IMR-90 (cell line): ENCODE measurements around the gene KLHDC7B. TPM values are rescaled to one million over a fixed set of nuclear protein-coding genes. Genes with fewer than 3 reads are reported as not detected.

Source experiments
- ATAC-seq: fragments of 200-7000 bp; cut with Tn5 transposase; 2 replicates; pipeline ENCODE4 v1.9.1; 2020; ENCODE audit warnings: low read depth, mild to moderate bottlenecking, moderate library complexity
- BruUV-seq: library from RNA; stranded (reverse); fragments of 400-500 nt; replicated peaks from 2 replicates; lab custom pipeline; 2021; lab: Mats Ljungman, UMichigan
- CTCF ChIA-PET: fragments of 300-600 bp; formaldehyde crosslinking; extraction: SDS; loops from one replicate; lab custom pipeline; 2021; ENCODE audit warnings: antibody characterized with exemption; lab: Yijun Ruan, JAX
- POLR2A ChIA-PET: fragments of 300-600 bp; sonication (Branson Sonifier 250); formaldehyde crosslinking; loops from one replicate; lab custom pipeline; 2022; ENCODE audit warnings: antibody characterized with exemption; ENCODE audit not compliant: unreplicated experiment; lab: Charles Lee
- DNase-seq: peaks from one replicate; pipeline ENCODE4 v3.0.0; 2013
- H2AFZ ChIP-seq: replicated peaks from 2 replicates; pipeline ENCODE3; 2013; ENCODE audit warnings: low read length, mild to moderate bottlenecking; ENCODE audit not compliant: poor library complexity
- H2AK5ac ChIP-seq: 2 replicates; pipeline ENCODE4 v1.6.1; 2013; ENCODE audit warnings: low read depth, low read length, inconsistent platforms
- H2AK9ac ChIP-seq: replicated peaks from 2 replicates; pipeline ENCODE3; 2013; ENCODE audit warnings: mild to moderate bottlenecking, low read depth, low read length, moderate library complexity; ENCODE audit not compliant: poor library complexity
- H2BK120ac ChIP-seq: 2 replicates; pipeline ENCODE4 v1.6.1; 2013; ENCODE audit warnings: low read depth, low read length, inconsistent platforms
- H2BK15ac ChIP-seq: 3 replicates; pipeline ENCODE4 v1.6.1; 2013; ENCODE audit warnings: low read depth, low read length, inconsistent platforms
- H2BK20ac ChIP-seq: 2 replicates; pipeline ENCODE4 v1.6.1; 2013; ENCODE audit warnings: low read depth, mild to moderate bottlenecking, inconsistent platforms, low read length, moderate library complexity
- H2BK5ac ChIP-seq: 2 replicates; pipeline ENCODE4 v1.6.1; 2013; ENCODE audit warnings: mild to moderate bottlenecking, low read depth, low read length, inconsistent platforms; ENCODE audit not compliant: poor library complexity, severe bottlenecking
- H3K14ac ChIP-seq: replicated peaks from 2 replicates; pipeline ENCODE4 v1.6.1; 2013; ENCODE audit warnings: low read depth, low read length, inconsistent platforms
- H3K18ac ChIP-seq: 2 replicates; pipeline ENCODE4 v1.6.1; 2013; ENCODE audit warnings: low read depth, low read length, control low read depth
- H3K23ac ChIP-seq: 2 replicates; pipeline ENCODE4 v1.6.1; 2013; ENCODE audit warnings: low read depth, low read length, inconsistent platforms
- H3K27ac ChIP-seq: 2 replicates; pipeline ENCODE4 v1.5.1; 2013; ENCODE audit warnings: mild to moderate bottlenecking, control low read depth, low read length; ENCODE audit not compliant: insufficient read depth
- H3K27me3 ChIP-seq: 2 replicates; pipeline ENCODE4 v1.6.1; 2013; ENCODE audit warnings: low read length; ENCODE audit not compliant: control insufficient read depth, insufficient read depth
- H3K36me3 ChIP-seq: 2 replicates; pipeline ENCODE4 v1.6.1; 2013; ENCODE audit warnings: low read length, mixed read lengths; ENCODE audit not compliant: control insufficient read depth, insufficient read depth
- H3K4ac ChIP-seq: 2 replicates; pipeline ENCODE4 v1.6.1; 2013; ENCODE audit warnings: low read depth, low read length, inconsistent platforms
- H3K4me1 ChIP-seq: 2 replicates; pipeline ENCODE4 v1.6.1; 2013; ENCODE audit warnings: low read length, mixed read lengths; ENCODE audit not compliant: control insufficient read depth, insufficient read depth
- H3K4me2 ChIP-seq: 2 replicates; pipeline ENCODE4 v1.6.1; 2013; ENCODE audit warnings: low read depth, mild to moderate bottlenecking, control low read depth, low read length, moderate library complexity
- H3K4me3 ChIP-seq: 2 replicates; pipeline ENCODE4 v1.5.1; 2013; ENCODE audit warnings: low read depth, mild to moderate bottlenecking, control low read depth, low read length, moderate library complexity; ENCODE audit not compliant: insufficient read depth
- H3K56ac ChIP-seq: 2 replicates; pipeline ENCODE4 v1.6.1; 2013; ENCODE audit warnings: low read length, inconsistent platforms; ENCODE audit not compliant: insufficient read depth; ENCODE audit errors: extremely low read depth
- H3K79me1 ChIP-seq, 2 experiments: 2 replicates each; pipeline ENCODE4 v1.6.1; 2013; ENCODE audit warnings: low read length in 2 of 2, inconsistent platforms in 1 of 2, low read depth in 1 of 2
- H3K9ac ChIP-seq: 2 replicates; pipeline ENCODE4 v1.6.1; 2013; ENCODE audit warnings: low read depth, low read length, control low read depth
- H3K9me1 ChIP-seq: 2 replicates; pipeline ENCODE4 v1.6.1; 2013; ENCODE audit warnings: low read length, inconsistent platforms; ENCODE audit not compliant: insufficient read depth
- H3K9me3 ChIP-seq: 2 replicates; pipeline ENCODE4 v1.6.1; 2013; ENCODE audit warnings: low read length; ENCODE audit not compliant: control insufficient read depth, insufficient read depth
- H4K20me1 ChIP-seq: 2 replicates; pipeline ENCODE4 v1.6.1; 2013; ENCODE audit warnings: low read length, inconsistent platforms; ENCODE audit not compliant: insufficient read depth
- H4K5ac ChIP-seq: 2 replicates; pipeline ENCODE4 v1.6.1; 2013; ENCODE audit warnings: mild to moderate bottlenecking, low read depth, low read length, control low read depth
- H4K8ac ChIP-seq, 2 experiments: 2 replicates each; pipeline ENCODE4 v1.6.1; 2013; ENCODE audit warnings: low read depth in 2 of 2, low read length in 2 of 2, control low read depth in 1 of 2, inconsistent platforms in 1 of 2
- H4K91ac ChIP-seq: 2 replicates; pipeline ENCODE4 v1.6.1; 2013; ENCODE audit warnings: low read depth, low read length, inconsistent platforms; ENCODE audit not compliant: insufficient read depth
- BHLHE40 ChIP-seq: fragments of 150-350 bp; IDR thresholded peaks from 2 replicates; pipeline ENCODE4 v1.6.1; 2016; ENCODE audit warnings: mild to moderate bottlenecking, low read depth, low read length
- CHD1 ChIP-seq: IDR thresholded peaks from 2 replicates; pipeline ENCODE4 v1.6.1; 2012; ENCODE audit warnings: low read depth, low read length, improper control_type of control experiment
- CTCF ChIP-seq: conservative IDR thresholded peaks from 2 replicates; pipeline ENCODE4 v1.5.1; 2012; ENCODE audit warnings: mild to moderate bottlenecking, low read depth, low read length, improper control_type of control experiment
- ELK1 ChIP-seq: fragments of 150-350 bp; IDR thresholded peaks from 2 replicates; pipeline ENCODE4 v1.6.1; 2016; ENCODE audit warnings: low read depth, mild to moderate bottlenecking, low read length, moderate library complexity, borderline replicate concordance
- MAZ ChIP-seq: IDR thresholded peaks from 2 replicates; pipeline ENCODE4 v1.6.1; 2012; ENCODE audit warnings: low read depth, mild to moderate bottlenecking, low read length, improper control_type of control experiment, moderate library complexity, borderline replicate concordance
- MXI1 ChIP-seq: IDR thresholded peaks from 2 replicates; pipeline ENCODE4 v1.6.1; 2012; ENCODE audit warnings: low read depth, mild to moderate bottlenecking, low read length, moderate library complexity, borderline replicate concordance
- NFE2L2 ChIP-seq: fragments of 150-350 bp; IDR thresholded peaks from 2 replicates; pipeline ENCODE4 v1.6.1; 2016; ENCODE audit warnings: low read depth, mild to moderate bottlenecking, low read length
- POLR2A ChIP-seq: IDR thresholded peaks from 2 replicates; pipeline ENCODE4 v1.6.1; 2012; ENCODE audit warnings: mild to moderate bottlenecking, low read depth, low read length
- RAD21 ChIP-seq: IDR thresholded peaks from 2 replicates; pipeline ENCODE4 v1.6.1; 2012; ENCODE audit warnings: low read length, improper control_type of control experiment
- USF2 ChIP-seq: fragments of 150-350 bp; IDR thresholded peaks from 2 replicates; pipeline ENCODE4 v1.6.1; 2017; ENCODE audit warnings: mild to moderate bottlenecking, antibody characterized with exemption, low read length, low read depth
- WGBS, 2 experiments: methylation state at CpG; one replicate each; pipeline versions ENCODE4 v1.1.5 to v1.1.7; 2013; ENCODE audit warnings: missing lambda C conversion rate in 2 of 2; ENCODE audit not compliant: insufficient read length in 1 of 2; ENCODE audit errors: extremely low coverage in 2 of 2; 5-methylcytosine and 5-hydroxymethylcytosine counted together
- dilution Hi-C: fragments of 300-500 bp; cut with HindIII; formaldehyde crosslinking; loops from one replicate; pipeline ENCODE4 v1.14.3; 2018; ENCODE audit warnings: low sequenced_read_pairs; ENCODE audit not compliant: unreplicated experiment
- in situ Hi-C: fragments of 300-500 bp; cut with MboI; formaldehyde crosslinking; loops from 3 replicates; pipeline ENCODE4 v1.14.3; 2019; ENCODE audit warnings: low sequenced_read_pairs, inconsistent platforms, mixed read lengths
- intact Hi-C: fragments of 100-400 bp; cut with micrococcal nuclease; formaldehyde crosslinking; loops from 2 replicates; pipeline ENCODE4 v1.10.0; 2022
- polyA plus RNA-seq, 3 experiments: library from polyadenylated mRNA; depleted of rRNA; stranded (reverse); fragments of >200 nt; gene quantifications; 2 replicates each; pipeline ENCODE4 v1.2.3, GENCODE V29; 2012; ENCODE audit warnings: low replicate concordance in 1 of 3
- total RNA-seq: library from RNA; depleted of rRNA; stranded (reverse); fragments of >200 nt; gene quantifications from 2 replicates; pipeline ENCODE4 v1.2.3, GENCODE V29; 2012

Gene KLHDC7B
- total and polyA plus RNA-seq, 2 of the 4 experiments (the other 2 are of a cell fraction), result 0.05 TPM; not detected in 1

- H2BK5ac ChIP-seq, result no peak overlapping the region
- H3K4me2 ChIP-seq, result no peak overlapping the region
- H4K91ac ChIP-seq, result no peak overlapping the region
- H4K5ac ChIP-seq, result no peak overlapping the region
- CTCF ChIA-PET, result interaction anchor here (1.3 kb wide), 1 partner anchor 12 kb away, joined by 4 read pairs; the partner anchor contains the start of gene SYCE3
- no peaks in the 10 kb centered on the region for H3K36me3 ChIP-seq
- H2AK5ac ChIP-seq, result no peak overlapping the region
- DNase-seq, result no peak
- H4K20me1 ChIP-seq, result no peaks in the 10 kb centered on the region
- H2BK20ac ChIP-seq, result no peak overlapping the region
- POLR2A ChIA-PET, result no interaction called here
- no peak overlapping the region for H3K9ac ChIP-seq
- H3K18ac ChIP-seq, result no peak overlapping the region
- no peaks in the 10 kb centered on the region for H3K9me1 ChIP-seq
- no peak overlapping the region for H3K23ac ChIP-seq
- dilution Hi-C loops (no loop called here), intact Hi-C loops (no loop called here), in situ Hi-C loops (no loop called here)
- H4K8ac ChIP-seq, result no peak overlapping the region
- H3K27me3 ChIP-seq, result peaks cover 63% of the 10 kb centered on the region
- H3K9me3 ChIP-seq, result no peaks in the 10 kb centered on the region
- no peak overlapping the region for H3K4me3 ChIP-seq
- peak overlapping the region; percentile 51 for H2AFZ ChIP-seq
- no peak overlapping the region for H3K4ac ChIP-seq
- no peak overlapping the region for H2BK120ac ChIP-seq
- no peak for TF ChIP-seq NFE2L2
- TF ChIP-seq USF2, result no peak
- TF ChIP-seq BHLHE40, result no peak
- no peak for TF ChIP-seq CHD1
- TF ChIP-seq POLR2A, result no peak
- no peak for TF ChIP-seq MAZ
- no peak for TF ChIP-seq CTCF
- TF ChIP-seq ELK1, result no peak
- no peak for TF ChIP-seq RAD21
- TF ChIP-seq MXI1, result no peak
- H3K27ac ChIP-seq, result no peak overlapping the region
- BruUV-seq, result no TSS peak
- 86% methylated on average over 2 of the region's 11 CpGs; no CpG with 5 or more reads in 1 of the 2 experiments for WGBS, 2 experiments
- no peak overlapping the region for H2AK9ac ChIP-seq
- H3K79me1 ChIP-seq, result no peaks in the 10 kb centered on the region
- no peak overlapping the region for H3K14ac ChIP-seq
- no peaks in the 10 kb centered on the region for H3K4me1 ChIP-seq
- ATAC-seq, result no peak
- no peak overlapping the region for H3K56ac ChIP-seq
- no peak overlapping the region for H2BK15ac ChIP-seq
Measured at GRCh38 chr22:50551160-50551752, 5.6 kb downstream of the KLHDC7B start.
